Measurements from ENCODE around the gene RAB28. TPM values are rescaled to one million over a fixed set of nuclear protein-coding genes. Genes with fewer than 3 reads are reported as not detected.

RAB28 gene
- total and polyA plus RNA-seq, 2 of the 8 experiments (the other 6 are each of a cell fraction or from before 2014, with no cell fraction given) = 16.0 to 18.7 TPM

GRCh38 chr4:13329963-13330362 lies 154.2 kb downstream of the RAB28 start:
- no peak overlapping the region for H3K23ac ChIP-seq (ENCODE audit: insufficient read length)
- FAIRE-seq = no peak
- no peak overlapping the region for H3K56ac ChIP-seq (replicated peaks; ENCODE audit: insufficient read length, low read depth, low read length)
- no peak overlapping the region for H2AK5ac ChIP-seq (ENCODE audit: low read depth, low read length)
- H3K9me3 ChIP-seq (ENCODE audit: insufficient read depth in 2 of 2, low read depth in 1 of 2, low read length in 1 of 2) = no peaks in the 10 kb centered on the region
- DNase-seq (ENCODE audit: low read depth in 1 of 2, low spot score in 2 of 2) = no peak
- no peak overlapping the region for H3K27ac ChIP-seq (ENCODE audit: low read depth, low read length)
- no peak overlapping the region for H2BK20ac ChIP-seq (ENCODE audit: low read length)
- no peak overlapping the region for H2BK12ac ChIP-seq (ENCODE audit: low read depth, low read length)
- no peaks in the 10 kb centered on the region for H3K27me3 ChIP-seq (replicated peaks in 1 of 4; ENCODE audit: control insufficient read depth in 3 of 4, extremely low read depth in 1 of 4, insufficient read depth in 3 of 4, low read length in 3 of 4)
- no peaks in the 10 kb centered on the region for H4K20me1 ChIP-seq (replicated peaks in 1 of 2; ENCODE audit: control insufficient read depth in 1 of 2, insufficient read depth in 2 of 2, low read length in 2 of 2)
- WGBS, 2 experiments (ENCODE audit: extremely low coverage in 1 of 2, insufficient coverage in 1 of 2, insufficient read length in 1 of 2, insufficient replicate concordance in 2 of 2, low coverage in 1 of 2, low lambda C conversion rate in 2 of 2, missing lambda C conversion rate in 1 of 2) = 93% methylated on average over 3 of the region's 3 CpGs; no CpG with 5 or more reads in 1 of the 2 experiments
- no peak overlapping the region for H2AFZ ChIP-seq (ENCODE audit: low read length)
- ChIA-PET CTCF (ENCODE audit: partially characterized antibody) (no interaction called here), POLR2A (ENCODE audit: partially characterized antibody) (no interaction called here)
- no peak overlapping the region for H2BK120ac ChIP-seq (replicated peaks; ENCODE audit: low read depth, low read length)
- H3K79me2 ChIP-seq (ENCODE audit: control insufficient read depth in 1 of 2, insufficient read depth in 2 of 2, low read length in 2 of 2) = no peaks in the 10 kb centered on the region
- no peak overlapping the region for H3K9ac ChIP-seq (replicated peaks in 1 of 4; ENCODE audit: extremely low read depth in 1 of 4, low read depth in 3 of 4, low read length in 3 of 4)
- H3K36me3 ChIP-seq (ENCODE audit: control insufficient read depth in 2 of 4, insufficient read depth in 4 of 4, low read length in 3 of 4) = no peaks in the 10 kb centered on the region
- no peaks in the 10 kb centered on the region for H3K4me1 ChIP-seq (replicated peaks in 1 of 4; ENCODE audit: control insufficient read depth in 3 of 4, insufficient read depth in 4 of 4, low read length in 3 of 4)
- no peak overlapping the region for H4K91ac ChIP-seq (replicated peaks; ENCODE audit: insufficient read length, low read length)
- H3K4me2 ChIP-seq (ENCODE audit: insufficient read depth in 1 of 2, low read depth in 2 of 2, low read length in 2 of 2) = no peak overlapping the region
- H3K18ac ChIP-seq (ENCODE audit: extremely low read depth, low read length) = no peak overlapping the region
- no peak overlapping the region for H3K14ac ChIP-seq (ENCODE audit: insufficient read length)
- H4K5ac ChIP-seq (ENCODE audit: insufficient read length, low read depth, low read length) = no peak overlapping the region
- no peak overlapping the region for H2BK15ac ChIP-seq (ENCODE audit: low read length)
- H3K4ac ChIP-seq (replicated peaks; ENCODE audit: insufficient read length, low read depth, low read length) = no peak overlapping the region
- no peak overlapping the region for H2BK5ac ChIP-seq (ENCODE audit: low read depth, low read length)
- H3K79me1 ChIP-seq (ENCODE audit: low read depth, low read length) = no peaks in the 10 kb centered on the region
- H3K4me3 ChIP-seq (ENCODE audit: extremely low read depth in 1 of 4, insufficient read depth in 2 of 4, low read depth in 3 of 4, low read length in 4 of 4) = no peak overlapping the region
- TF ChIP-seq CHD2 (IDR thresholded peaks at IDR 0.05; ENCODE audit: low read length) (no peak), ATF3 (IDR thresholded peaks at IDR 0.05; ENCODE audit: insufficient read depth, low read depth, low read length) (no peak), SIN3A (conservative IDR thresholded peaks at IDR 0.05 in 1 of 2, IDR thresholded peaks at IDR 0.05 in 1 of 2; ENCODE audit: low read depth in 1 of 2, low read length in 2 of 2) (no peak), ASH2L (IDR thresholded peaks at IDR 0.05; ENCODE audit: low read length) (no peak)
- H4K8ac ChIP-seq (ENCODE audit: extremely low read depth, insufficient read depth, low read length) = no peak overlapping the region
- H3K23me2 ChIP-seq (ENCODE audit: low read depth, low read length) = no peaks in the 10 kb centered on the region

Data from H1 (cell line).